K562 (cell line): ENCODE measurements around the gene KLF17.

Experiments
- CTCF ChIP-seq, 3 experiments: IDR thresholded peaks in 2 of 3; conservative IDR thresholded peaks in 1 of 3; 2 replicates each; pipeline ENCODE4 v1.5.1; 2011 to 2012; ENCODE audit warnings: low read length in 3 of 3, mild to moderate bottlenecking in 3 of 3, control low read depth in 2 of 3, improper control_type of control experiment in 1 of 3, inconsistent platforms in 1 of 3, low read depth in 1 of 3, mixed read lengths in 1 of 3, moderate library complexity in 1 of 3; ENCODE audit not compliant: insufficient read depth in 2 of 3
- EZH2 ChIP-seq: IDR thresholded peaks from 2 replicates; pipeline ENCODE4 v1.6.1; 2012; ENCODE audit warnings: low read depth, mild to moderate bottlenecking, inconsistent platforms, low read length, borderline replicate concordance
- FOXK2 ChIP-seq, 2 experiments: fragments of 450-650 bp; IDR thresholded peaks in 1 of 2; conservative IDR thresholded peaks in 1 of 2; 2 replicates each; pipeline ENCODE4 v1.6.1; 2016; ENCODE audit warnings: low read depth in 2 of 2, mild to moderate bottlenecking in 1 of 2

- no peak for TF ChIP-seq FOXK2 (conservative IDR thresholded peaks at IDR 0.05 in 1 of 2, IDR thresholded peaks at IDR 0.05 in 1 of 2; ENCODE audit: low read depth in 2 of 2)
- no peak for TF ChIP-seq EZH2
- TF ChIP-seq CTCF (IDR thresholded peaks at IDR 0.05 in 2 of 3, conservative IDR thresholded peaks at IDR 0.05 in 1 of 3; ENCODE audit: insufficient read depth in 2 of 3, low read depth in 1 of 3, low read length in 3 of 3): no peak
These were observed 35.4 kb downstream of the KLF17 start for GRCh38 chr1:44154049-44154448.
